ENCODE data around the gene PTCH1.

The PTCH1 gene

GRCh38 chr9:95552255-95552654, 35.5 kb upstream of the PTCH1 start:
- TF ChIP-seq, protein P1, sequence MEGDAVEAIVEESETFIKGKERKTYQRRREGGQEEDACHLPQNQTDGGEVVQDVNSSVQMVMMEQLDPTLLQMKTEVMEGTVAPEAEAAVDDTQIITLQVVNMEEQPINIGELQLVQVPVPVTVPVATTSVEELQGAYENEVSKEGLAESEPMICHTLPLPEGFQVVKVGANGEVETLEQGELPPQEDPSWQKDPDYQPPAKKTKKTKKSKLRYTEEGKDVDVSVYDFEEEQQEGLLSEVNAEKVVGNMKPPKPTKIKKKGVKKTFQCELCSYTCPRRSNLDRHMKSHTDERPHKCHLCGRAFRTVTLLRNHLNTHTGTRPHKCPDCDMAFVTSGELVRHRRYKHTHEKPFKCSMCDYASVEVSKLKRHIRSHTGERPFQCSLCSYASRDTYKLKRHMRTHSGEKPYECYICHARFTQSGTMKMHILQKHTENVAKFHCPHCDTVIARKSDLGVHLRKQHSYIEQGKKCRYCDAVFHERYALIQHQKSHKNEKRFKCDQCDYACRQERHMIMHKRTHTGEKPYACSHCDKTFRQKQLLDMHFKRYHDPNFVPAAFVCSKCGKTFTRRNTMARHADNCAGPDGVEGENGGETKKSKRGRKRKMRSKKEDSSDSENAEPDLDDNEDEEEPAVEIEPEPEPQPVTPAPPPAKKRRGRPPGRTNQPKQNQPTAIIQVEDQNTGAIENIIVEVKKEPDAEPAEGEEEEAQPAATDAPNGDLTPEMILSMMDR (IDR thresholded peaks at IDR 0.05; ENCODE audit: low read depth, low read length), result no peak
- in situ Hi-C loops (cut with HindIII; ENCODE audit: low sequenced_read_pairs), result no loop called here
- no peak for DNase-seq (ENCODE audit: low read depth, low spot score)
- H3K4me3 ChIP-seq (ENCODE audit: low read depth, low read length), result no peak overlapping the region

- no peak overlapping the region for H3K4me3 ChIP-seq (ENCODE audit: low read depth, low read length)
- TF ChIP-seq, protein P1 (IDR thresholded peaks at IDR 0.05; ENCODE audit: low read depth, low read length), result no peak
- in situ Hi-C loops (cut with HindIII; ENCODE audit: low sequenced_read_pairs), result no loop called here
- DNase-seq (ENCODE audit: low read depth, low spot score), result no peak
Observed at GRCh38 chr9:95551406-95551805, 34.6 kb upstream of the PTCH1 start.

GRCh38 chr9:95545831-95546567, 29.2 kb upstream of the PTCH1 start:
- DNase-seq (ENCODE audit: low read depth, low spot score), result no peak
- TF ChIP-seq, protein P1 (IDR thresholded peaks at IDR 0.05; ENCODE audit: low read depth, low read length), result no peak
- H3K4me3 ChIP-seq (ENCODE audit: low read depth, low read length), result no peak overlapping the region
- in situ Hi-C loops (cut with HindIII; ENCODE audit: low sequenced_read_pairs), result no loop called here

GRCh38 chr9:95533996-95534680, 17.4 kb upstream of the PTCH1 start:
- no peak overlapping the region for H3K4me3 ChIP-seq (ENCODE audit: low read depth, low read length)
- in situ Hi-C loops (cut with HindIII; ENCODE audit: low sequenced_read_pairs), result no loop called here
- DNase-seq (ENCODE audit: low read depth, low spot score), result no peak
- TF ChIP-seq, protein P1 (IDR thresholded peaks at IDR 0.05; ENCODE audit: low read depth, low read length), result no peak

- no peak overlapping the region for H3K4me3 ChIP-seq (ENCODE audit: low read depth, low read length)
- TF ChIP-seq, protein P1 (IDR thresholded peaks at IDR 0.05; ENCODE audit: low read depth, low read length), result no peak
- DNase-seq (ENCODE audit: low read depth, low spot score), result no peak
- in situ Hi-C loops (cut with HindIII; ENCODE audit: low sequenced_read_pairs), result no loop called here
Observed at GRCh38 chr9:95529910-95530309, 13.1 kb upstream of the PTCH1 start.

- DNase-seq (ENCODE audit: low read depth, low spot score), result no peak
- TF ChIP-seq, protein P1 (IDR thresholded peaks at IDR 0.05; ENCODE audit: low read depth, low read length), result no peak
- in situ Hi-C loops (cut with HindIII; ENCODE audit: low sequenced_read_pairs), result no loop called here
- no peak overlapping the region for H3K4me3 ChIP-seq (ENCODE audit: low read depth, low read length)
Observed at GRCh38 chr9:95528908-95529502, 12.2 kb upstream of the PTCH1 start.
